PC-9 (cell line): Measurements from ENCODE around the gene TMEM50B. TPM values are rescaled to one million over a fixed set of nuclear protein-coding genes. Genes with fewer than 3 reads are reported as not detected.

Source experiments
- BruUV-seq: library from RNA; stranded (reverse); fragments of 400-500 nt; replicated peaks from 2 replicates; lab custom pipeline; 2021; lab: Mats Ljungman, UMichigan
- CTCF ChIA-PET: fragments of 300-600 bp; sonication (Branson Sonifier 250); formaldehyde crosslinking; loops from one replicate; lab custom pipeline; 2022; ENCODE audit warnings: antibody characterized with exemption; lab: Charles Lee
- POLR2A ChIA-PET: fragments of 300-600 bp; sonication (Branson Sonifier 250); formaldehyde crosslinking; loops from one replicate; lab custom pipeline; 2022; ENCODE audit warnings: antibody characterized with exemption; ENCODE audit not compliant: unreplicated experiment; lab: Charles Lee
- DNase-seq, 2 experiments: peaks; one replicate each; pipeline versions ENCODE4 v3.0.0 to v3.0.0-alpha.2; 2015 to 2022; ENCODE audit warnings: mixed read lengths in 1 of 2
- H2AFZ ChIP-seq: fragments of 200-600 bp; sonication (generic); 2 replicates; pipeline ENCODE4 v1.8.1; 2017; ENCODE audit warnings: antibody characterized with exemption
- H3F3A ChIP-seq: fragments of 200-600 bp; sonication (generic); 2 replicates; pipeline ENCODE4 v1.8.1; 2017; ENCODE audit warnings: antibody characterized with exemption, mild to moderate bottlenecking, low read depth; ENCODE audit not compliant: insufficient read depth
- H3K27ac ChIP-seq: fragments of 200-600 bp; sonication (generic); 2 replicates; pipeline ENCODE4 v1.6.1; 2016; ENCODE audit warnings: mixed run types
- H3K27me3 ChIP-seq: fragments of 200-600 bp; sonication (generic); 2 replicates; pipeline ENCODE4 v1.6.1; 2016; ENCODE audit warnings: low read depth, mixed run types; ENCODE audit not compliant: insufficient read depth
- H3K36me3 ChIP-seq: fragments of 200-600 bp; sonication (generic); 2 replicates; pipeline ENCODE4 v1.6.1; 2016; ENCODE audit warnings: low read depth, mixed run types
- H3K4me1 ChIP-seq: fragments of 200-600 bp; sonication (generic); replicated peaks from 2 replicates; pipeline ENCODE4 v1.6.1; 2016; ENCODE audit warnings: mixed run types; ENCODE audit not compliant: insufficient read depth
- H3K4me2 ChIP-seq: fragments of 200-600 bp; sonication (generic); 2 replicates; pipeline ENCODE4 v1.6.1; 2017; ENCODE audit warnings: mixed run types
- H3K4me3 ChIP-seq: fragments of 200-600 bp; sonication (generic); 2 replicates; pipeline ENCODE4 v1.6.1; 2016; ENCODE audit warnings: mixed run types
- H3K79me2 ChIP-seq: fragments of 200-600 bp; sonication (generic); 2 replicates; pipeline ENCODE4 v1.6.1; 2017; ENCODE audit warnings: low read depth, mixed run types
- H3K9me2 ChIP-seq: fragments of 200-600 bp; sonication (generic); 2 replicates; pipeline ENCODE4 v1.8.1; 2017; ENCODE audit warnings: mild to moderate bottlenecking; ENCODE audit not compliant: insufficient read depth
- H3K9me3 ChIP-seq: fragments of 200-600 bp; sonication (generic); 2 replicates; pipeline ENCODE4 v1.8.1; 2016; ENCODE audit warnings: low read depth; ENCODE audit not compliant: insufficient read depth
- H4K20me1 ChIP-seq: fragments of 200-600 bp; sonication (generic); 2 replicates; pipeline ENCODE4 v1.8.1; 2017; ENCODE audit not compliant: insufficient read depth
- CTCF ChIP-seq: fragments of 200-600 bp; sonication (generic); conservative IDR thresholded peaks from 2 replicates; pipeline ENCODE4 v1.6.1; 2017; ENCODE audit warnings: mixed run types, antibody characterized with exemption, mild to moderate bottlenecking, moderate library complexity
- EZH2 ChIP-seq: fragments of 200-600 bp; sonication (generic); IDR thresholded peaks from 2 replicates; pipeline ENCODE4 v1.8.0; 2017; ENCODE audit warnings: antibody characterized with exemption, low read depth
- intact Hi-C: fragments of 100-400 bp; cut with micrococcal nuclease; formaldehyde crosslinking; loops from one replicate; pipeline ENCODE4 v1.10.0; 2022; ENCODE audit not compliant: unreplicated experiment
- total RNA-seq: library from RNA; stranded (reverse); gene quantifications from 2 replicates; pipeline ENCODE4 v1.2.3, GENCODE V29; 2021

TMEM50B gene
- total RNA-seq, 1 experiment from 2014 or later: 11.7 TPM

DNA sequence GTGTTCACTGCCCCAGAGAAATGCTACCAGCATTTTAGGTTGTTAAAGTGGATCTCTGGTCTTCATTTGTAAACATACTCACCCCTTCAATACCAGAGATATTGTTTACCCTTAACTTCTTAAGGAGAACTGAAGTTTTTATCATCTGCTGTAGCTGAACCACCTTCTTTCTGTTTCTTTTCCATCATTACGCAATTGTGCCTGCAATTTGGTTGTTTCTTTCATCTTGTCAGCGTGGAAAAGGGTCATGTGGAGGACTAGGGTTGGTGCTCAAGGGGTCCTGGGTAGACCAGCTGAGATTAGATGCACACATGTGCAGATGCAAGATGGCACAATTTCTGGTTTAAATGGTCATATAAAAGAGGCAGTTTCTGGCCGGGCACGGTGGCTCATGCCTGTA, 39.1 kb upstream of the TMEM50B start:
- H2AFZ ChIP-seq: no peak overlapping the region
- no peaks in the 10 kb centered on the region for H3F3A ChIP-seq
- ChIA-PET CTCF (no interaction called here), POLR2A (no interaction called here)
- H3K27me3 ChIP-seq: no peaks in the 10 kb centered on the region
- no peaks in the 10 kb centered on the region for H3K79me2 ChIP-seq
- no peaks in the 10 kb centered on the region for H4K20me1 ChIP-seq
- no peak overlapping the region for H3K4me3 ChIP-seq
- 0 out of 2 replicates have a peak, but pooled peaks cover 7% of the 10 kb centered on the region for H3K36me3 ChIP-seq
- DNase-seq: no peak
- no peak for TF ChIP-seq CTCF
- TF ChIP-seq EZH2: no peak
- no peaks in the 10 kb centered on the region for H3K4me1 ChIP-seq
- no peaks in the 10 kb centered on the region for H3K9me2 ChIP-seq
- H3K27ac ChIP-seq: no peak overlapping the region
- intact Hi-C loops: no loop called here
- no peaks in the 10 kb centered on the region for H3K9me3 ChIP-seq
- BruUV-seq: no TSS peak
- H3K4me2 ChIP-seq: no peak overlapping the region

- H4K20me1 ChIP-seq: no peaks in the 10 kb centered on the region
- H3K4me3 ChIP-seq: no peak overlapping the region
- TF ChIP-seq CTCF: no peak
- CTCF ChIA-PET: no interaction called here
- POLR2A ChIA-PET: no interaction called here
- H3K4me1 ChIP-seq: no peaks in the 10 kb centered on the region
- H2AFZ ChIP-seq: no peak overlapping the region
- intact Hi-C loops: no loop called here
- H3K79me2 ChIP-seq: no peaks in the 10 kb centered on the region
- H3K27me3 ChIP-seq: no peaks in the 10 kb centered on the region
- BruUV-seq: no TSS peak
- no peak for DNase-seq
- peaks cover 7% of the 10 kb centered on the region; the same call in 1 of the 2 replicates for H3K36me3 ChIP-seq
- H3K9me3 ChIP-seq: no peaks in the 10 kb centered on the region
- H3K27ac ChIP-seq: no peak overlapping the region
- H3F3A ChIP-seq: no peaks in the 10 kb centered on the region
- no peak overlapping the region for H3K4me2 ChIP-seq
- no peaks in the 10 kb centered on the region for H3K9me2 ChIP-seq
These were observed 34.5 kb upstream of the TMEM50B start for GRCh38 chr21:33514229-33514628.

- Histone ChIP-seq H3K9me2 (no peaks in the 10 kb centered on the region), H3K79me2 (no peaks in the 10 kb centered on the region), H3K4me1 (no peaks in the 10 kb centered on the region), H4K20me1 (no peaks in the 10 kb centered on the region), H3K4me2 (no peak overlapping the region), H3K9me3 (no peaks in the 10 kb centered on the region), H3K27me3 (no peaks in the 10 kb centered on the region), H3K36me3 (peaks cover 7% of the 10 kb centered on the region; the same call in 1 of the 2 replicates), H2AFZ (no peak overlapping the region), H3K4me3 (no peak overlapping the region), H3F3A (no peaks in the 10 kb centered on the region), H3K27ac (no peak overlapping the region)
- no peak for TF ChIP-seq EZH2
- TF ChIP-seq CTCF: no peak
- intact Hi-C loops: no loop called here
- POLR2A ChIA-PET: no interaction called here
- BruUV-seq: no TSS peak
- CTCF ChIA-PET: no interaction called here
- no peak for DNase-seq
These were observed 32.7 kb upstream of the TMEM50B start for GRCh38 chr21:33512481-33512880.
